ENCODE measurements around the gene B4GALT3. TPM values are rescaled to one million over a fixed set of nuclear protein-coding genes. Genes with fewer than 3 reads are reported as not detected.

B4GALT3 gene
- total RNA-seq, 1 experiment from 2014 or later = 59.2 TPM

GRCh38 chr1:161138431-161138830, 38.9 kb downstream of the B4GALT3 start:
- intact Hi-C loops (cut with micrococcal nuclease; ENCODE audit: unreplicated experiment) = loop anchor here (5.0 to 10.0 kb wide), 2 partner anchors 301 to 414 kb away; no protein-coding TSS in a partner anchor

GRCh38 chr1:161137881-161138280, 39.4 kb downstream of the B4GALT3 start:
- intact Hi-C loops (cut with micrococcal nuclease; ENCODE audit: unreplicated experiment) = loop anchor here (5.0 to 10.0 kb wide), 2 partner anchors 301 to 413 kb away; no protein-coding TSS in a partner anchor
- no peak for DNase-seq
- Mint-ChIP-seq H3K36me3 (ENCODE audit: insufficient read depth, unreplicated experiment) (no peaks in the 10 kb centered on the region), H3K27ac (ENCODE audit: unreplicated experiment) (no peak overlapping the region), H3K4me1 (ENCODE audit: low read depth, unreplicated experiment) (peaks cover 9% of the 10 kb centered on the region), H3K27me3 (ENCODE audit: unreplicated experiment) (no peaks in the 10 kb centered on the region), H3K4me3 (ENCODE audit: low read depth, unreplicated experiment) (no peak overlapping the region), H3K9me3 (ENCODE audit: low read depth, unreplicated experiment) (no peaks in the 10 kb centered on the region)
- CTCF ChIA-PET = interaction anchor here (0.5 to 1.1 kb wide), 3 partner anchors 9 to 198 kb away, joined by 3 to 4 read pairs (median 3); no protein-coding TSS in a partner anchor
- no TSS peak for BruUV-seq (replicated peaks)
- no peak for TF ChIP-seq CTCF (IDR thresholded peaks at IDR 0.05; ENCODE audit: unreplicated experiment)

More at GRCh38 chr1:161138431-161138830, 38.9 kb downstream of the B4GALT3 start:
- Mint-ChIP-seq H3K27ac (ENCODE audit: unreplicated experiment) (no peak overlapping the region), H3K4me1 (ENCODE audit: low read depth, unreplicated experiment) (peaks cover 9% of the 10 kb centered on the region), H3K4me3 (ENCODE audit: low read depth, unreplicated experiment) (no peak overlapping the region), H3K36me3 (ENCODE audit: insufficient read depth, unreplicated experiment) (no peaks in the 10 kb centered on the region), H3K27me3 (ENCODE audit: unreplicated experiment) (no peaks in the 10 kb centered on the region), H3K9me3 (ENCODE audit: low read depth, unreplicated experiment) (no peaks in the 10 kb centered on the region)
- BruUV-seq (replicated peaks) = no TSS peak
- TF ChIP-seq CTCF (IDR thresholded peaks at IDR 0.05; ENCODE audit: unreplicated experiment) = no peak
- CTCF ChIA-PET = interaction anchor here (0.6 to 1.1 kb wide), 2 partner anchors 9 to 159 kb away, joined by 3 to 4 read pairs; no protein-coding TSS in a partner anchor
- no peak for DNase-seq

DNA sequence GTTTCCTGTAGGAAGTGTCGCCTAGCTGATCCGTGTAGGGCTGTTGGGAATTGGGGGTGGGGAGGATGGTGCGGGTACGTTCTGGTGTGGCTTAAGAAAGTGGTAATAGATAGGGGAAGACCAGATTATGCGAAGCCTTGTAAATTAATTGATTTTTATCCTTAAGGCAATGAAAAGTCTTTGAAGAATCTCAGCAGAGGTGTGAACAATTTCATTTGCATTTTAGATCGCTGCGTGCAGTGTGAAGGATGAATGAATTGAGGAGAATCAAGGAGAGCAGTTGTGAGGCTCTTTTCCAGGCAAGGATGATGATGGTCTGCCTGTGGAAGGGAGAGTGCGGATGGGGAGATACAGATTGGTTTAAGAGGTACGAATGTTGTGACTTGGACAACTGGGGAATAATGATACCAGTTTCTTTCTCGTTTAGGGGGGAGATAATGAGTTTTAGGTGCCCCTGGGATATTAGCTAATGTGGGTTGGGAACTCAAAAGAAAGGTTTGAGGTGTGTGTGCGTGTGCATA, 44.0 kb downstream of the B4GALT3 start:
- TSS peak; percentile 81 for BruUV-seq (replicated peaks)
- no peaks in the 10 kb centered on the region for H3K9me3 Mint-ChIP-seq (ENCODE audit: low read depth, unreplicated experiment)
- peaks cover 13% of the 10 kb centered on the region for H3K36me3 Mint-ChIP-seq (ENCODE audit: insufficient read depth, unreplicated experiment)
- H3K4me3 Mint-ChIP-seq (ENCODE audit: low read depth, unreplicated experiment) = no peak overlapping the region
- no peak overlapping the region for H3K27ac Mint-ChIP-seq (ENCODE audit: unreplicated experiment)
- peaks cover 25% of the 10 kb centered on the region for H3K4me1 Mint-ChIP-seq (ENCODE audit: low read depth, unreplicated experiment)
- no peak for TF ChIP-seq CTCF (IDR thresholded peaks at IDR 0.05; ENCODE audit: unreplicated experiment)
- H3K27me3 Mint-ChIP-seq (ENCODE audit: unreplicated experiment) = no peaks in the 10 kb centered on the region
- intact Hi-C loops (cut with micrococcal nuclease; ENCODE audit: unreplicated experiment) = loop anchor here (1.0 to 10.0 kb wide), 3 partner anchors 14 to 408 kb away; partner anchors contain the start of genes NIT1 and PFDN2
- no peak for DNase-seq
- CTCF ChIA-PET = interaction anchor here (0.6 to 1.7 kb wide), 9 partner anchors 8 to 154 kb away, joined by 3 to 10 read pairs (median 4); partner anchors contain the start of genes F11R, KLHDC9, NIT1 and PFDN2

DNA sequence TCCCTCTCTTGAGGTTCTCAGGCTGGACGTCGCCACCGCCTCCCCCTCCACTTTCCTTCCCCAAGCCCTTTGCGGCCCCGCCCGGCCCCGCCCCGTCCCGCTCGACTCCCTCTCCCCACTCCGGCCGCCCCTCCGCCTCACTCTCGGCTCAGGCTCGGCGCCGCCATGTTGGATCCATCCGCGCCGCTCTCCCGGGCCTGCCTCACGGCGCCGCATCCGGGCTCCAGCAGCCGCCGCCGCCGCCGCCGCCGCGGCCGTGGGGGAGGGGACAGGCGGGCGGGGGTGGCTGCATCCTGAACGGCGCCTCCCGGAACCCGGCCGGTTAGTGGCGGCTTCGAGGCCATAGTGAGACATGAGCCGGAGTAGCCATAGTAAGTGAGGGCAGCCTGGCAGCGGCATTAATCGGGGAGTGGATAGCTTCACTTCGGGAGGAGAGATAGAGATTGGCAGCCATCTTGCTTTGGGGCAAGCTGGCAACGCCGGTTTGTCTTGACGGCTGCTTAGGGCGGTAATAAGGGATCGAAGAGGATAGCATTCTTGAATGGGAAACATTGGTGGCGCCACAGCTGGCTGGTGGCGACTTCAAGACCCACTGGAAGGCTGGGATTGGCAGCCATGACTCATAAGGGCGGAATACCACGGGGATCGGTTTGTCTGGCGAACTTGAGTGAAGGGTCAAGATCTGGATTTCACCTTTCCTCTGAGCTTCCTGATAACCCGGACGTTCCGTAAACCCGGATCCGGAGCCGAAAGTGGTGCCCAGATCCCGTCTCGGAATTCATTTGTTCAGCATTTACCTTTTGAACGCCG, 44.7 kb downstream of the B4GALT3 start, which contains the start of gene DEDD:
Gene DEDD, minus strand, starts transcription at position 258 of the 810 bp plus-strand sequence. CDS start 8,205 bp downstream, outside the sequence.
- Mint-ChIP-seq H3K27ac (ENCODE audit: unreplicated experiment) (no peak within 1 kb of the TSS), H3K27me3 (ENCODE audit: unreplicated experiment) (no peaks in the 10 kb centered on the region), H3K4me3 (ENCODE audit: low read depth, unreplicated experiment) (no peak within 1 kb of the TSS), H3K9me3 (ENCODE audit: low read depth, unreplicated experiment) (no peaks in the 10 kb centered on the region), H3K4me1 (ENCODE audit: low read depth, unreplicated experiment) (peaks cover 25% of the 10 kb centered on the region), H3K36me3 (ENCODE audit: insufficient read depth, unreplicated experiment) (peaks cover 13% of the 10 kb centered on the region)
- peak; percentile 94 for DNase-seq
- no TSS peak for BruUV-seq (replicated peaks)
- CTCF ChIA-PET = interaction anchor here (0.5 to 1.7 kb wide), 13 partner anchors 9 to 174 kb away, joined by 3 to 10 read pairs (median 4); partner anchors contain the start of genes F11R, NIT1, PFDN2 and PPOX
- intact Hi-C loops (cut with micrococcal nuclease; ENCODE audit: unreplicated experiment) = loop anchor here (1.0 to 10.0 kb wide), 3 partner anchors 14 to 408 kb away; partner anchors contain the start of genes NIT1 and PFDN2
- no peak for TF ChIP-seq CTCF (IDR thresholded peaks at IDR 0.05; ENCODE audit: unreplicated experiment)

All from Calu3 (cell line).